Measurements from ENCODE around the gene TPD52L1. TPM values are rescaled to one million over a fixed set of nuclear protein-coding genes. Genes with fewer than 3 reads are reported as not detected.

The TPD52L1 gene
- total RNA-seq, 1 donor from 2014 or later: not detected

DNA sequence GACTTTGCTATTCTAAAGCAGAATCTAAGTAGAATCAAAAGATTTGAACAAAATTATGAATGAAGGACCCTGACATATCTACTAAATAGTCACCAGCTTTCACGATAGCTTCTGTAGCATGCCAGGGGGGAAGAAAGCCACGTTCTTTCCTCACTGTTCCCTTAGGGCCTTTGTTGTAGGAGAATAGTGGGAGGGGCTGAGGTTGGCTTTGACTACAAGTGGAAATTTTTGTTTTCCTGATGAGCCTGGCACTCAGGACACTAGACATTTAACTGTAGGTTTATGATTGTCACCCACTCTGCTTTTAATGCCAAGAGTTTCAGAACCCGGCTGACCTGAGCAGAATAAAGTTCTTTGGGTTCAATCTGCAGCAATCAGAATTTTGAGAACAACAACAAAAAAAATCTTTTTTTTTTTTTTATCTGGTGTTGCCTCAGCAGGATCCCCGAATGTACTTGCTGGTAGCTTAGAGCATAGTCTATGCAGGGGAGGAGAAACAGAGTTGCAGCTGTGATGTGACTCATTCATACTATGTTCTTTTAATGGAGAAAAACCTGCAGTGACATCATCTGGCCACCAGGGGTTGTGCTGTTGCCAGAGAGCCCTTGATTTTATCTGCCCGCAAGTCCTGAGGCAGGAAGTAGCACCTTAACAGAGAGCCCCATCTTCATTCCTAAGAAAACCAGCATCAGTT lies 38.5 kb downstream of the TPD52L1 start:
- H3K9me3 Mint-ChIP-seq: no peaks in the 10 kb centered on the region
- H3K36me3 Mint-ChIP-seq (ENCODE audit: low read depth): no peaks in the 10 kb centered on the region
- DNase-seq (ENCODE audit: low spot score): peak; percentile 43
- H3K4me3 Mint-ChIP-seq (ENCODE audit: low read depth): no peak overlapping the region
- H3K4me1 Mint-ChIP-seq (ENCODE audit: low read depth): peaks cover 4% of the 10 kb centered on the region
- no peak overlapping the region for H3K27ac Mint-ChIP-seq
- intact Hi-C loops (cut with micrococcal nuclease): loop anchor here (2.0 kb wide), 1 partner anchor 109 kb away; the partner anchor contains the start of gene HDDC2
- peaks cover 3% of the 10 kb centered on the region for H3K27me3 Mint-ChIP-seq (ENCODE audit: low read depth)

DNA sequence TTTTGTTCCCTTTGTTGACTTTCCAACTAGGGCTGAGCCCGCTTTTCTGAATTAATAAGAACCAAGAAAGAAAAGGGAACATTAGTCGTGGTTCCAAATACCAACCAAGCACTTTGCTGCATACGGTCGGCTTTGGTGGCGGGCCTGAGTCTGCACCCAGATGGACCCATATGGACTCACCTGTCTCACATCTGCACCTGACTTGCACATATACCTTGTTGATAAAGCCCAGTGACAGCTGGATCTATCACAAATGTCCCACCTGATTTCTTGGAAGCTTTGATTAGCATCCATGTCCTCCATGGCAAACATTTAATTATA lies 39.0 kb downstream of the TPD52L1 start:
- H3K4me3 Mint-ChIP-seq (ENCODE audit: low read depth): no peak overlapping the region

DNA sequence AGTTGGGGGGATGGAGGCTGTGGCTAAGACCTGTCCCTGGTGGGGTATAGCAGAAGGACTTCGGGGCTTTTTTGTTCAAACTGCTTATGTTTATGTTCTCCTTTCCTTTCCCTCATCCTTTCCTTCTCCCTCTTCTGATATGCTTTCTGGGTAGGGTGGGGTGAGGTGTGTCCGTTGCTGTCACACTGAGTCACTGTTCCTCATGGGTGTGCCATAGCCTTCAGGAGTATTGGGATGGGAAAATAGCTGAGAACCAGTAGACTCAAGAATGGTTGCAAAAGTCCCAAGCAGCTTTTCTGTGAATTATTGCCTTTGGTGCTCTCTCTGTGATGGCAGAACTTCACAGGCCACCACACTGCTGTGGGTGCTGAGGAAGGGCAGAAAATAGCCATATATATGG lies 39.6 kb downstream of the TPD52L1 start:
- no peak overlapping the region for H3K27ac Mint-ChIP-seq
- H3K27me3 Mint-ChIP-seq (ENCODE audit: low read depth): peaks cover 9% of the 10 kb centered on the region
- H3K36me3 Mint-ChIP-seq (ENCODE audit: low read depth): no peaks in the 10 kb centered on the region
- peaks cover 4% of the 10 kb centered on the region for H3K4me1 Mint-ChIP-seq (ENCODE audit: low read depth)
- H3K9me3 Mint-ChIP-seq: no peaks in the 10 kb centered on the region
- no peak for DNase-seq (ENCODE audit: low spot score)
- intact Hi-C loops (cut with micrococcal nuclease): loop anchor here (2.0 kb wide), 1 partner anchor 108 kb away; the partner anchor contains the start of gene HDDC2
- no peak overlapping the region for H3K4me3 Mint-ChIP-seq (ENCODE audit: low read depth)

More for the DNA sequence above, 39.0 kb downstream of the TPD52L1 start:
- no peaks in the 10 kb centered on the region for H3K9me3 Mint-ChIP-seq
- H3K27me3 Mint-ChIP-seq (ENCODE audit: low read depth): peaks cover 7% of the 10 kb centered on the region
- H3K27ac Mint-ChIP-seq: no peak overlapping the region
- H3K4me1 Mint-ChIP-seq (ENCODE audit: low read depth): peaks cover 4% of the 10 kb centered on the region
- no peaks in the 10 kb centered on the region for H3K36me3 Mint-ChIP-seq (ENCODE audit: low read depth)
- intact Hi-C loops (cut with micrococcal nuclease): loop anchor here (2.0 kb wide), 1 partner anchor 108 kb away; the partner anchor contains the start of gene HDDC2
- no peak for DNase-seq (ENCODE audit: low spot score)

DNA sequence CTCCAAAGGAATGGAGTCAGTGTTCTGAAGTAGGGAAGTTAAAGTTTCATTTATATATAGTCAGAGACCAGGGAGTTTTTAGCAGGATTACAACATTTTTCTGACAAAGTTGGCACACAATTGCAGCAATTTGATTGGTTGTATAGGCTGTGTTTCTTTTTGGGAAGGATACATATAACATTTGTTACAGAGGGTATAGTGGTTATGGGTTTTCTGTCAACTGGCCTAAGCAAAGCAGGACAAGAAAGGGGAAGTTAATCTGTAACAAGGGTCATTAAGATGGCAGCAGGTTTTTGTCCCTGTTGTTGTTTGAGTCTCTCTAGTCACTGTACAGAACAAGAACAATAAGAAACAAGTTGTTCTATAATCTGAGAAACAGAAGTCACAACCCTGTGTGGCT lies 41.4 kb downstream of the TPD52L1 start:
- H3K4me1 Mint-ChIP-seq (ENCODE audit: low read depth): peaks cover 4% of the 10 kb centered on the region
- H3K4me3 Mint-ChIP-seq (ENCODE audit: low read depth): no peak overlapping the region
- intact Hi-C loops (cut with micrococcal nuclease): no loop called here
- DNase-seq (ENCODE audit: low spot score): no peak
- no peaks in the 10 kb centered on the region for H3K36me3 Mint-ChIP-seq (ENCODE audit: low read depth)
- H3K27me3 Mint-ChIP-seq (ENCODE audit: low read depth): peaks cover 9% of the 10 kb centered on the region
- H3K27ac Mint-ChIP-seq: no peak overlapping the region
- H3K9me3 Mint-ChIP-seq: no peaks in the 10 kb centered on the region

DNA sequence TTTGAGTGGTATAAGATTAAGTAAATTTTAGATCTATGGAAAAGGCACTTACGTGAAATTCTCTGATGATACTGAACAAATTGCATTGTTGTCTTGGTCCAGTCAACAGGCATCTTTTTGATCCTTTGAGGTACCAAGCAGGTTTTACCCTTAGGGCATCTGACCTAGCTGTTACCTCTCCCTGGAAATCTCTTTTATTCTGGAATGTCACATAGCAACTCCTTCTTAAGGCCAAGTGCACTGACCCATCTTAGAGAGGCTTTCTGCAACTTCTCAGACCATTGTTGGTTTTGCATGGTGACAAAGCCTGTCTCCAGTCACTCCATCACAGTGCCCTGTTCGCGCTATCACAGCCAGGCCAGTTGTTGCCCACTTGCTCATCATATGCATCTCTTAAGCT lies 42.0 kb downstream of the TPD52L1 start:
- intact Hi-C loops (cut with micrococcal nuclease): no loop called here
- peaks cover 4% of the 10 kb centered on the region for H3K4me1 Mint-ChIP-seq (ENCODE audit: low read depth)
- H3K36me3 Mint-ChIP-seq (ENCODE audit: low read depth): no peaks in the 10 kb centered on the region
- H3K27me3 Mint-ChIP-seq (ENCODE audit: low read depth): peaks cover 11% of the 10 kb centered on the region
- no peaks in the 10 kb centered on the region for H3K9me3 Mint-ChIP-seq
- H3K27ac Mint-ChIP-seq: no peak overlapping the region
- H3K4me3 Mint-ChIP-seq (ENCODE audit: low read depth): no peak overlapping the region
- DNase-seq (ENCODE audit: low spot score): no peak

DNA sequence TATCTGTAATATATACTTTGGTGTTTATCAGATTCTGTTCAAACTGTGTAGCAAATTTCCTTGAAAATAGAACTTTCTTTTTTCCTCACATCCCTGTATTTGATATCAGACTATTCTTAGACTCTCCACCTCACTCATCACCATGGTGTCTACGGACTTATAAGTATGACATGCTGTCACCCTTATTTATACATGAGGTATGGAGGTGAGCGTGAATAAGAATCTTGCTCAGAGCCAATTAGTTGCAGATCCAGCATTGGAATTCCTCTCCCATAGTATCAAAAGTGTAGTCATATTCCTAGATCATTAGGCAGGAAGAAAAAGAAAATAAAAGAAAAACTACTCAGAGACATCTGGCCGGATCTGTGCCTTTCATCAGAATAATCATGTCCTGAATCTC lies 43.0 kb downstream of the TPD52L1 start:
- Mint-ChIP-seq H3K36me3 (ENCODE audit: low read depth) (no peaks in the 10 kb centered on the region), H3K4me1 (ENCODE audit: low read depth) (peaks cover 4% of the 10 kb centered on the region), H3K9me3 (no peaks in the 10 kb centered on the region), H3K27me3 (ENCODE audit: low read depth) (peaks cover 15% of the 10 kb centered on the region), H3K4me3 (ENCODE audit: low read depth) (no peak overlapping the region), H3K27ac (no peak overlapping the region)
- intact Hi-C loops (cut with micrococcal nuclease): no loop called here
- DNase-seq (ENCODE audit: low spot score): no peak

DNA sequence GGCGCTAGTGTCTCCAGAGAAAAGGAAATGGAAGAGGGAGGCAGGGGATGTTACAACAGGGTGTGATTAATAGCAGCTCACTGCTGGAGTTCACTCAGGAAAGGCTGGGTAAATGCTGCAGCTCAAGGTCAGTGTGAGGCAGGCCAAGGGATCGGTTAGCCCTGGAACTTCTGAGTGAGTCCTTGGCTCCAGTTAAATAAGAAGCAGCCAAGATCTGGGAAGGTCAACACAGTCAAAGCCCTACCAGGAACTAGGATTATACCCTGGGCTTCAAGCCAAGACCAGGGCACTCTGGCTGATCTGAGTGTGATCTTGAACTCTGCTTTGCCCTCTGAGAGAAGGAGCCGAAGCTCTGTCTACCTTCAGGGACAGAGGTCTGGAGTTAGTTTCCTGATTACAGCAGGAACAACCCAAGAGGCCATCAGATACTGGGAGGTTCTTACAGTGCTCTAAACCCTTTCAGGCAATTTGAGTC lies 44.3 kb downstream of the TPD52L1 start:
- Mint-ChIP-seq H3K27ac (no peak overlapping the region), H3K4me3 (ENCODE audit: low read depth) (no peak overlapping the region), H3K36me3 (ENCODE audit: low read depth) (no peaks in the 10 kb centered on the region), H3K9me3 (no peaks in the 10 kb centered on the region), H3K4me1 (ENCODE audit: low read depth) (no peaks in the 10 kb centered on the region), H3K27me3 (ENCODE audit: low read depth) (peaks cover 22% of the 10 kb centered on the region)
- intact Hi-C loops (cut with micrococcal nuclease): no loop called here
- DNase-seq (ENCODE audit: low spot score): no peak

DNA sequence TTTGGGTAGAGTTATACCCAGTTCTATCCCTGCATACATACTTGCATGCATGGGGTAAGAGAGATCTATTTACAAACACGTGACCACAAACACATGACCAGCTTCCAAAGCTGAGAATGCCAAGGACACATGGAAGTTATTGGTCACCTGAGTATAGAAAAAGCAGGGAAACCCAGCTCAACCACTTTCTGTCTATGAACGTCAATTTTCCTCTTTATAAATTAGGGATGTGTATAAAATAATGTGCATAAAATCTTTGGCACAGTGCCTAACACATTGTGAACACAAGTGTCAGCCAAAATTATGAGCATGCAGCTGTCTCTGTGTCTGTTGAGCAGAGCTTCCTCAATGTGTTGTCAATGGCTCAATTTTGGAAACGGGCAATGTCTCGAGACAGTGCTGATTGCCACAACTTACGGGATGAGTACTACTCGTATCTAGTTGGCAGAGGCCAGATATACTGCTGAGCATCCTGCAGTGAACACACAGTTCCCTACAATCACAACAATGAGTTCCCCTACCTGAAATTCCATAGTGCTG lies 44.9 kb downstream of the TPD52L1 start:
- no peak overlapping the region for H3K27ac Mint-ChIP-seq
- H3K4me1 Mint-ChIP-seq (ENCODE audit: low read depth): no peaks in the 10 kb centered on the region
- peaks cover 22% of the 10 kb centered on the region for H3K27me3 Mint-ChIP-seq (ENCODE audit: low read depth)
- intact Hi-C loops (cut with micrococcal nuclease): no loop called here
- DNase-seq (ENCODE audit: low spot score): no peak
- H3K36me3 Mint-ChIP-seq (ENCODE audit: low read depth): no peaks in the 10 kb centered on the region
- no peak overlapping the region for H3K4me3 Mint-ChIP-seq (ENCODE audit: low read depth)
- H3K9me3 Mint-ChIP-seq: no peaks in the 10 kb centered on the region

DNA sequence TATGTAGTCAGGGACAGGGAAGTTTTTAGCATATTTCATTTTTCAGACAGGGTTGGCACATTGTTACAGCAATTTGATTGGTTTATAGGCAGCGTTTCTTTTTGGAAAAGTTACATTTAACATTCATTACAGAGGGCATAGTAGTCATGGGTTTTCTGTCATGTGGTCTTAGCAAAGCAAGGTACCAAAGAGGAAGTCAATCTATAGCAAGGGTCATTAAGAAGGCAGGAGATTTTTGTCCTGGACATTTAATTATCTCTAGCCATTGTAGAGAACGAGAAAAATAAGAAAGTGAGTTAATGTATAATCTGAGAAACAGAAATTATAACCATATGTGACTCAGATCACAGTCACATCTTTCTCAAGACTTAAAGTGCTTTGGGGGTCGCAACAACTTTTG lies 47.4 kb downstream of the TPD52L1 start:
- H3K27me3 Mint-ChIP-seq (ENCODE audit: low read depth): peaks cover 22% of the 10 kb centered on the region
- no peak overlapping the region for H3K27ac Mint-ChIP-seq
- DNase-seq (ENCODE audit: low spot score): no peak
- H3K4me3 Mint-ChIP-seq (ENCODE audit: low read depth): no peak overlapping the region
- intact Hi-C loops (cut with micrococcal nuclease): no loop called here
- H3K4me1 Mint-ChIP-seq (ENCODE audit: low read depth): no peaks in the 10 kb centered on the region
- no peaks in the 10 kb centered on the region for H3K36me3 Mint-ChIP-seq (ENCODE audit: low read depth)
- H3K9me3 Mint-ChIP-seq: no peaks in the 10 kb centered on the region

DNA sequence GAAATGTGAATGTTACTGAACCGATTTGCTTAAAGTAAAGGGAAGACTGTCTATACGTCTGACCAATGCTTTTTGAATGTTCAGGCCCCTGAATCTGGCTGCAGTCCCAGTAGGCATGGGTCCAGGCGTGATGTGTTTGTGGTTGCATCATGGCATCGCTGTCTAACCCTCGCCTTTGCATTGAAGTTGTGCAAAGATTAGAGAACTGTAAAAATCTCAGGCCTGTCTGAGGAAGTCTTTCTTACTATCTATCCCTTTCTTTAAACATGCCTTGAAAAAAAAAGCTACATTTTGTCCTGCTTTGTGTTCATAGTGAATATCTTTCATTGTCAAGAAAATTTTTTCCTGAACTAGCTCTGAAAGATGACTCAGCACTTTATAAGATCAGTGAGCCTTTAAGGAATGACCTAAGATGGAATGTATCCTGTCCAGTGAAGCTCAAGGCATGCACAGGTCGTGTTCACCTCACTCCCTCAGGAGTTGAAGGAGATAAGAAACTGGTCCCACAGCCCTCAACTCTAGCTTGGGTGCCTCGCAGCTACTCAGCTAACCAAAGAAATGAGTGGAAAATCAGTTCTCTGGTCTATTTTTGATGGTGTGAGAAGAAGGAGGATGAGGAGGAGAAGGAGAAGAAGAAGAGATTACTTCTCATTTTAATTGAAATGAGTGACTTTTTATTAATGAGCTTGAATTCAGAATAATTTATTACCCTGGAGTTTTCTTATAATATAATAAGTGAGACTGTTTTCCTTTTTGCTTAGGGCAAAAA lies 48.6 kb downstream of the TPD52L1 start:
- Mint-ChIP-seq H3K9me3 (no peaks in the 10 kb centered on the region), H3K27ac (no peak overlapping the region), H3K27me3 (ENCODE audit: low read depth) (peaks cover 18% of the 10 kb centered on the region), H3K36me3 (ENCODE audit: low read depth) (no peaks in the 10 kb centered on the region), H3K4me3 (ENCODE audit: low read depth) (no peak overlapping the region), H3K4me1 (ENCODE audit: low read depth) (no peaks in the 10 kb centered on the region)
- DNase-seq (ENCODE audit: low spot score): no peak
- intact Hi-C loops (cut with micrococcal nuclease): no loop called here

DNA sequence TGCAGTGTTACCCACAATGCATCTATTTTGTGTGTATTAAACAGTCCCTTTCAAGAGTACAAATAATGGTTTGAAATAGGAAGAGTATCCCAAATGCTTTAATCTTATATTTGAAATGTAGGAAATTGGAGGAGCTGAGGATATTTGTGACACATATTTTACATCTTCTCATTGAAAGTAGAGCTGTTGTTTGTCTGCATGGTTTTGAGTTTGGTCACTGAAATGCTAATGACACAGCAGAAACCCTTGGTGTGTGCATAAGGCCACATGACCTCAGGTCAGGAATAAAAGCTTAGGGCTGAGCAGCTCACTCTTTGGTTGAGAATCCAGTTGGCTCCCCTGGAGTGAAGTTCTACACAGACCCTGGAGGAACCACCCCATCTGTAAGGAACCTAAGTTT lies 49.8 kb downstream of the TPD52L1 start:
- no peak overlapping the region for H3K4me3 Mint-ChIP-seq (ENCODE audit: low read depth)
- H3K36me3 Mint-ChIP-seq (ENCODE audit: low read depth): no peaks in the 10 kb centered on the region
- no peak overlapping the region for H3K27ac Mint-ChIP-seq
- no peaks in the 10 kb centered on the region for H3K4me1 Mint-ChIP-seq (ENCODE audit: low read depth)
- no peaks in the 10 kb centered on the region for H3K9me3 Mint-ChIP-seq
- no peak for DNase-seq (ENCODE audit: low spot score)
- intact Hi-C loops (cut with micrococcal nuclease): no loop called here
- peaks cover 13% of the 10 kb centered on the region for H3K27me3 Mint-ChIP-seq (ENCODE audit: low read depth)

DNA sequence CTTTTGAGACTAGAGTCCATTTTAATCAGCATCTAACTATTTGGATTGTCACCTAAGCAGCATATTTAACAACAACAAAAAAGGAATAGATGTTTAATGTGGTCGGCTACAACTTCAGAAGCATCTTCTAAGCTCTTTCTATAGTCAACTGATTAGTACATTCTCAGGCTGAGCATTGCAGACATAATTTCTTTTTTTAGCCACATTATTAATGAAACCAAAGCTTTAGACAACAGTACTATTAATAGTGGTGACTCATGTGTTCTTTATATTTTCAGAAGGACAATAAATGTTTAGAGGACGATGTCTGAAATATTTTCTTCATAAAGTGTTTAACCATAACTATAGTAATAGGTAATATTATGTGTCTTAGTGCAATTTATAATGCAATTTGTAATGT lies 52.4 kb downstream of the TPD52L1 start:
- Mint-ChIP-seq H3K36me3 (ENCODE audit: low read depth) (no peaks in the 10 kb centered on the region), H3K27ac (no peak overlapping the region), H3K9me3 (no peaks in the 10 kb centered on the region), H3K4me1 (ENCODE audit: low read depth) (no peaks in the 10 kb centered on the region), H3K27me3 (ENCODE audit: low read depth) (peaks cover 7% of the 10 kb centered on the region), H3K4me3 (ENCODE audit: low read depth) (no peak overlapping the region)
- DNase-seq (ENCODE audit: low spot score): no peak
- intact Hi-C loops (cut with micrococcal nuclease): no loop called here

DNA sequence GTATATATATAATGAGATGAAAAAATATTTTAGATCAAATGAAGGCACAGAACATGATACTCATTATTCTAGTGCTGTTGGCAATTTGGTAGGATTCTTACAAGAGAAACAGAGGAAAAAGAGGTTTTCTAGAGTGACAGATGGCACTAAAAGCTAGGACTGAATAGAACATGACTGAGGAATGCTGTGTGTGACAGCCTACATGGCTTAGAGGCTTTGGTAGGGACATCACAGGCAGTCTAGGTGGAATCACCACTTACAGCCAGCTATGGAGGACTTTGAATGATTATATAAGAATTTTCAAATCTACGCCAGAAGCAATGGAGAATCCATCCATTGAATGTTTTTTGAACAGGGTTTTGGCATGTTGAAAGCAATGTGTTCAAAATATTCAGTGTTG lies 52.8 kb downstream of the TPD52L1 start:
- intact Hi-C loops (cut with micrococcal nuclease): no loop called here
- Mint-ChIP-seq H3K27ac (no peak overlapping the region), H3K36me3 (ENCODE audit: low read depth) (no peaks in the 10 kb centered on the region), H3K27me3 (ENCODE audit: low read depth) (peaks cover 9% of the 10 kb centered on the region), H3K4me1 (ENCODE audit: low read depth) (no peaks in the 10 kb centered on the region), H3K9me3 (no peaks in the 10 kb centered on the region), H3K4me3 (ENCODE audit: low read depth) (no peak overlapping the region)
- DNase-seq (ENCODE audit: low spot score): no peak
